ENCODE measurements around the gene ATP6AP1. TPM values are rescaled to one million over a fixed set of nuclear protein-coding genes. Genes with fewer than 3 reads are reported as not detected.

The ATP6AP1 gene
- total RNA-seq, 2 donors from 2014 or later, result 49.8 to 51.4 TPM

DNA sequence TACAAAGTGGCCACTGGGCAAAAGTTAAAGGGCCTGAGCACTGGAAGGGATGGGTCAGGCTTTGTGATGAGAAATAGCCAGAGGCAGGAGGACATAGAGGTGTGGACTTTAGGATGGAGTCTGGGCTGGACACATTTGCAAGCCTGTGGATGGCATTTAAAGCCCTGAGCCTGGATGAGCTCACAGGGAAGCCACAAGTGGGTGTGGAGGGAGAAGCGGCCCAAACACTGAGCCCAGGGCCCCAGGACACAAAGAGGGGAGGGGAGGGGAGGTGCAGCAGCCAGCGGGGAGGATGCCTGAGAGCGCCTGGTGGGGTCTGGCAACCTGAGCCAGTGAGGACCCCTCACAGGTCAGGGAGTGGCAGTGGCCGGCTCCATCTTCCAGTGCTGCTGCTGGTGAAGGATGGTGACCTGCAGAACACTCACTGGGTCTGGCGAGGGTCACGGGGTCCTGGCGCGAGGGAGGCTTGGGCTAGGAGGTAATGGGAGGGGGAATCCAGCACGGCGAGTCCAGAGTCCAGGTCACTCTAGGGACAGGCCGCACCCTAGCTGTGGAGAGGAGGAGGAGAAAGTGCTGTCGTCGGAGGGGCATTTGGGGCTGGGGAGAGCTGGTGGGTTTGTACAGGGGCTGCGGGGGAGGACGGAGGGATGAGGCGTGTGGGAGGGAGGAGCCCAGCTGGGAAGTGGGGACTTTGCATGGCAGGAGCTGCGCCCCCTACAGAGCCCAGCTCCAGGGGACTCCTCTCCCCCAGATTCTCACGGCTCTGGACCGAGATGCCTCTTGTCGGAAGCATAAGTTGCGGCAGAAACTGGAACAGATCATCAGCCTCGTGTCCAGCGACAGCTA is 43.6 kb downstream of the ATP6AP1 start:
- Histone ChIP-seq H3K27ac (no peak overlapping the region), H3K4me1 (no peaks in the 10 kb centered on the region), H3K36me3 (replicated peaks in 1 of 2; ENCODE audit: insufficient read depth in 1 of 2, low read depth in 2 of 2) (peaks cover 0 to 2% of the 10 kb centered on the region in 2 donors), H3K9me3 (no peaks in the 10 kb centered on the region), H3K4me3 (no peak overlapping the region), H3K27me3 (no peaks in the 10 kb centered on the region)
- intact Hi-C loops (cut with DNase I), result no loop called here
- no peak for ATAC-seq
- no peak for DNase-seq
- 86 to 93% methylated on average over 14 to 17 of the region's 23 CpGs for WGBS, 2 donors
- TF ChIP-seq, protein P1, sequence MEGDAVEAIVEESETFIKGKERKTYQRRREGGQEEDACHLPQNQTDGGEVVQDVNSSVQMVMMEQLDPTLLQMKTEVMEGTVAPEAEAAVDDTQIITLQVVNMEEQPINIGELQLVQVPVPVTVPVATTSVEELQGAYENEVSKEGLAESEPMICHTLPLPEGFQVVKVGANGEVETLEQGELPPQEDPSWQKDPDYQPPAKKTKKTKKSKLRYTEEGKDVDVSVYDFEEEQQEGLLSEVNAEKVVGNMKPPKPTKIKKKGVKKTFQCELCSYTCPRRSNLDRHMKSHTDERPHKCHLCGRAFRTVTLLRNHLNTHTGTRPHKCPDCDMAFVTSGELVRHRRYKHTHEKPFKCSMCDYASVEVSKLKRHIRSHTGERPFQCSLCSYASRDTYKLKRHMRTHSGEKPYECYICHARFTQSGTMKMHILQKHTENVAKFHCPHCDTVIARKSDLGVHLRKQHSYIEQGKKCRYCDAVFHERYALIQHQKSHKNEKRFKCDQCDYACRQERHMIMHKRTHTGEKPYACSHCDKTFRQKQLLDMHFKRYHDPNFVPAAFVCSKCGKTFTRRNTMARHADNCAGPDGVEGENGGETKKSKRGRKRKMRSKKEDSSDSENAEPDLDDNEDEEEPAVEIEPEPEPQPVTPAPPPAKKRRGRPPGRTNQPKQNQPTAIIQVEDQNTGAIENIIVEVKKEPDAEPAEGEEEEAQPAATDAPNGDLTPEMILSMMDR (IDR thresholded peaks at IDR 0.05), result no peak
- no peak for TF ChIP-seq POLR2A (IDR thresholded peaks at IDR 0.05)

DNA sequence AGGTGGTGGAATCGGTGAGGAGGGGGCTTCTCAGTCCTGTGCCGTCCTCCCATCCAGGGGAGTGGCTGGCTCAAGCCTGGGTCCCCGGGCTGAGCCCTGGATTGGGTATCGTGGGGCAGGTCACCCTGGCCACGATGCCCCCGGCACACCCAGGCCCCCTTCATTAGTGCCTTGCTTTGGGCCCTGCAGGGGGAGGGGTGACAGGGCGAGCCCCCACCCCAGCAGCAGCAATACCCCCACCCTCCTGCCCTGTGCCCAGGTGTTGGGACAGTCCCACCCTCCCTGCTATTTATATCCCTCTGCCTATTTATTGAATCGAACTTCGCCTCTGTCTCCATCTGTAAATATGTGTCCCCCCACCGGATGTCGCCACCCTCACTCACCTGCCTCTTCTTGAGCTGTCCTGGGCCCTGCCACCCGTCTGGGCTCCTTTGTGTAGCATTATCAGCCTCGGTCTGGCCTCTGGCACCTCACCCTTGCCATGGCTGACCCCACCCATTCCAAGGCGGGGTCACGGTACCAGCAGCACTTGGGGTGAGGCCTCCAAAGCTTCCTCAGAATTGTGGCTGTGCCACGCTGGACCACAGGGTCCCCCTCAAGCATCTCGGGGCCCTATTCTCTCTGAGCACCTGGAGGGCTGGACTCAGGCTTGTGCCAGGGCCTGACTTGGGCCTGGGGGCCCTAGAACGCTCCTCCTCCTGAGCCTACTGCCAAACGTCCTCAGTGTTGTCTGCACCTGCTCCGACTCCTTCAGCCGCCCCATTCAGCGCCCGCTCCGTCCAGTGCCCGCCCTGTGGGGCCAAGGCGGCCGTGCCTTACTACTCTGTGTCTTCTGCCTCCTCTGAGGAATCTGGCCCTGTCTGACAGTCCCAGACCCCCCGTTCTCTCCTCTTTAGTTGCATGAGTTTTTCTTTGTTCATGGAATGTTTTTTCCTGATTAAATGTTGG is 44.5 kb downstream of the ATP6AP1 start:
- Histone ChIP-seq H3K36me3 (replicated peaks in 1 of 2; ENCODE audit: insufficient read depth in 1 of 2, low read depth in 2 of 2) (peaks cover 0 to 2% of the 10 kb centered on the region in 2 donors), H3K9me3 (no peaks in the 10 kb centered on the region), H3K27me3 (no peaks in the 10 kb centered on the region), H3K4me1 (peaks cover 3% of the 10 kb centered on the region), H3K27ac (no peak overlapping the region), H3K4me3 (no peak overlapping the region)
- ATAC-seq (no peak), DNase-seq (no peak)
- 75 to 85% methylated on average over 13 to 20 of the region's 28 CpGs for WGBS, 2 donors
- TF ChIP-seq POLR2A (IDR thresholded peaks at IDR 0.05), result no peak
- TF ChIP-seq, protein P1 (IDR thresholded peaks at IDR 0.05), result no peak
- intact Hi-C loops (cut with DNase I), result no loop called here

DNA sequence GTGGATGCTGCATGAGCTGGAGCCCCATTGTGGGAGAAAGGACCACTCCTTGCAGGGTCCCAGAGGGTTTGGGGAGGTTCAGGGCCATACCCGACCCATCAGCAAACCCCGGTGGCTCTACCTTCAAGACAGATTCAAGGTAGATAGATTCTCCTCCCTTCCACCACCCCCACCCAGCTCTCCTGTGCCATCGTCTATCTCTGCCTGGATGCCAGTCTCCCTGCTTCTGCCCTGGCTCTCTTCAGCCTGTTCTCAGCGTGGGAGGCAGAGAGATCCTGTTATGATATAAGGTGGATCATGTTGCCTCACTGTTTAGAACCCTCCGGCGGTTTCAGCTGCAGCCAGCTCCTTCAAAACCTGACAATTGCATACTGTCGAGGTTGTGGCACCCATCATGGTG is 45.2 kb downstream of the ATP6AP1 start:
- Histone ChIP-seq H3K4me3 (no peak overlapping the region), H3K27me3 (no peaks in the 10 kb centered on the region), H3K36me3 (replicated peaks in 1 of 2; ENCODE audit: insufficient read depth in 1 of 2, low read depth in 2 of 2) (peaks cover 0 to 2% of the 10 kb centered on the region in 2 donors), H3K9me3 (no peaks in the 10 kb centered on the region), H3K27ac (no peak overlapping the region), H3K4me1 (peaks cover 6% of the 10 kb centered on the region)
- TF ChIP-seq, protein P1 (IDR thresholded peaks at IDR 0.05), result no peak
- no peak for TF ChIP-seq POLR2A (IDR thresholded peaks at IDR 0.05)
- no peak for ATAC-seq
- intact Hi-C loops (cut with DNase I), result no loop called here
- 64 to 72% methylated on average over 3 to 5 of the region's 7 CpGs for WGBS, 2 donors
- DNase-seq, result no peak

DNA sequence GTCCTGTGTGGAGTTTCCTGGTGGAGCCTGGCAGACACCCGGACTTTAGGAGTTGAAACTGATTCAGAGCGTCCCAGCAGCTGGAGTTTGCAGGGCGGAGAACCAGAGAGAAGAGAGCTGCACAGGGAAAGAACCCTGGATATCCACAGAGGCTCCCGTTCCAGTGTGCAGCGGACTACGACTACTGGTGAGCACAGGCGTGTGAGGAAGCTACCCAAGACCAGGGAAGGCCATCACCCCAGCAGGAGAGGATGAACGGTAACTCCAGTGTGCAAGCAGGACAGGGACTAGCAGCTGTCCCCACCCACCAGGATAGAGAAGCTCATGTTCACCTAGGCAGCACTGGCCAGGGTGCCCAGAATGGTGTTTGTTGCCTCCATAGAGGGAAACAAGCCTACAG is 48.3 kb downstream of the ATP6AP1 start:
- DNase-seq (no peak), ATAC-seq (no peak)
- intact Hi-C loops (cut with DNase I), result no loop called here

More for the DNA sequence above, 48.3 kb downstream of the ATP6AP1 start:
- H3K27me3 ChIP-seq, result no peaks in the 10 kb centered on the region
- no peaks in the 10 kb centered on the region for H3K36me3 ChIP-seq (replicated peaks in 1 of 2; ENCODE audit: insufficient read depth in 1 of 2, low read depth in 2 of 2)
- WGBS, 2 donors, result 90 to 92% methylated on average over 8 of the region's 8 CpGs
- no peaks in the 10 kb centered on the region for H3K9me3 ChIP-seq
- no peak overlapping the region for H3K27ac ChIP-seq
- no peak for TF ChIP-seq POLR2A (IDR thresholded peaks at IDR 0.05)
- TF ChIP-seq, protein P1 (IDR thresholded peaks at IDR 0.05), result no peak
- H3K4me1 ChIP-seq, result peaks cover 10% of the 10 kb centered on the region
- H3K4me3 ChIP-seq, result no peak overlapping the region
